Measurements from ENCODE around the gene SLC35A3. TPM values are rescaled to one million over a fixed set of nuclear protein-coding genes. Genes with fewer than 3 reads are reported as not detected.

Gene SLC35A3
- total and polyA plus RNA-seq, 7 donors: 20.2 to 40.6 (median 23.9) TPM

DNA sequence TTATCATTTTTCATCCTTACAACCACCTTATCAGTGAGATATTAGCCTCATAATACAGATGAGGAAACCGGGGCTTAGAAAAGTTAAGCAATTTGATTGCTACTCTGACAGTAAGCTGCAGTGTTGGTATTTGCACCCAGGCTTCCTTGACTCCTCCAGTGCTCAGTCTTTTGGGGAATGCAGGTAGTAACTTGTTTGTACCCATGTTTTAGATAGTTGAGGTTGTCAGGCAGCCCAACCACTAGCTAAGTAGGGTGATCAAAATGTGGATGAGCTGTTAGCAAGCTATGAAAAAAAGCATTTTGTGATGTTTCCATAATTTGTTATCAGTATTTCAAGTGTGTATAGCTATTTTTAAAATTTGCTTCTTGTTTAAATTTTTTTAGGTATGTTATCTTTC, 82.1 kb downstream of the SLC35A3 start:
- Histone ChIP-seq H3K27me3 (no peaks in the 10 kb centered on the region), H3K9me3 (no peaks in the 10 kb centered on the region), H3K4me1 (peaks cover 0 to 34% (median 22%) of the 10 kb centered on the region in 4 donors), H3K4me3 (no peak overlapping the region), H3K36me3 (peaks cover 0 to 10% (median 0%) of the 10 kb centered on the region in 4 donors), H3K27ac (no peak overlapping the region)
- WGBS, 2 donors: 94 to 95% methylated on average over 1 of the region's 1 CpG
- DNase-seq: no peak
- TF ChIP-seq, protein P1, sequence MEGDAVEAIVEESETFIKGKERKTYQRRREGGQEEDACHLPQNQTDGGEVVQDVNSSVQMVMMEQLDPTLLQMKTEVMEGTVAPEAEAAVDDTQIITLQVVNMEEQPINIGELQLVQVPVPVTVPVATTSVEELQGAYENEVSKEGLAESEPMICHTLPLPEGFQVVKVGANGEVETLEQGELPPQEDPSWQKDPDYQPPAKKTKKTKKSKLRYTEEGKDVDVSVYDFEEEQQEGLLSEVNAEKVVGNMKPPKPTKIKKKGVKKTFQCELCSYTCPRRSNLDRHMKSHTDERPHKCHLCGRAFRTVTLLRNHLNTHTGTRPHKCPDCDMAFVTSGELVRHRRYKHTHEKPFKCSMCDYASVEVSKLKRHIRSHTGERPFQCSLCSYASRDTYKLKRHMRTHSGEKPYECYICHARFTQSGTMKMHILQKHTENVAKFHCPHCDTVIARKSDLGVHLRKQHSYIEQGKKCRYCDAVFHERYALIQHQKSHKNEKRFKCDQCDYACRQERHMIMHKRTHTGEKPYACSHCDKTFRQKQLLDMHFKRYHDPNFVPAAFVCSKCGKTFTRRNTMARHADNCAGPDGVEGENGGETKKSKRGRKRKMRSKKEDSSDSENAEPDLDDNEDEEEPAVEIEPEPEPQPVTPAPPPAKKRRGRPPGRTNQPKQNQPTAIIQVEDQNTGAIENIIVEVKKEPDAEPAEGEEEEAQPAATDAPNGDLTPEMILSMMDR (IDR thresholded peaks at IDR 0.05): no peak
- TF ChIP-seq POLR2AphosphoS5 (IDR thresholded peaks at IDR 0.05): no peak
- intact Hi-C loops (cut with DNase I): no loop called here

DNA sequence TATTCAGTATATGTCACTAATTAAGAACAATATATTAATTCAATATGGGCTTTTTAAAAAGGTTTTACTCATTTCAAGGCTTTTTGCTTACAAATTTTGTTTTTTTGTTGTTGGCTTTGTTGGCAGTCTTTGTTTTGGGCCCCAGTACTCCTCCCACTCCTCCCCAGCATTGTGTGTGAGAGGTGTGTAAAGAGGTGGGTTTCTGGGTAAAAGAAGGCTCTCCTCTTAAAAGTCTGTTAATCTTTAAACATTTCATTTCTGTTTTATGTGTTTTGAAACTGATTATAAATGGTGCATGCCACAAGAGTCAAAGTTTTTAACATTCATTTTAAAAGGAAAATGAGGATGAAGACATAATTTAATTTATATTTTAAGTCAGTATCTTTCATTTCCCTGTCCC, 83.3 kb downstream of the SLC35A3 start:
- Histone ChIP-seq H3K9me3 (no peaks in the 10 kb centered on the region), H3K27ac (no peak overlapping the region), H3K27me3 (no peaks in the 10 kb centered on the region), H3K36me3 (peaks cover 0 to 14% (median 2%) of the 10 kb centered on the region in 4 donors), H3K4me3 (no peak overlapping the region), H3K4me1 (peaks cover 0 to 26% (median 16%) of the 10 kb centered on the region in 4 donors)
- TF ChIP-seq POLR2A (IDR thresholded peaks at IDR 0.05) (no peak), EP300 (IDR thresholded peaks at IDR 0.05) (no peak), POLR2AphosphoS5 (IDR thresholded peaks at IDR 0.05) (no peak)
- TF ChIP-seq, protein P1 (IDR thresholded peaks at IDR 0.05): no peak
- no peak for DNase-seq
- intact Hi-C loops (cut with DNase I): no loop called here

DNA sequence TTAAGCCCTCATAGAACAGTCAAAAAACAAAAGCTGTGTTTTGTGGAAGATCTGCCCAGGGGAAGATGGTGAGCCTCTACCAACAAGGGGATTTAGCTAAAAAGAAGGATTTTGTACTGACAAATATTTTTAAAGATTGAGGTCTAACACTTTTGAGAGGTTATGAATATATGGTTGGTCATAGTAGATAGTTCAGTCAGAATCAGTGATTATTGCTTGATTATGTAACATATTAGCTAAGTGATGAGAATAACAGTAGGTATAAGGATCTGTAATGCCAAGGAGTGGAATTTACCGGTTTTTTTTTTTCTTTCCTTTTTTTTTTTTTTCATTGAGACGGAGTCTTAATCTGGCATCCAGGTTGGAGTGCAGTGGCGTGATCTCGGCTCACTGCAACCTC, 83.9 kb downstream of the SLC35A3 start:
- 94 to 96% methylated on average over 4 of the region's 4 CpGs for WGBS, 2 donors
- intact Hi-C loops (cut with DNase I): no loop called here

DNA sequence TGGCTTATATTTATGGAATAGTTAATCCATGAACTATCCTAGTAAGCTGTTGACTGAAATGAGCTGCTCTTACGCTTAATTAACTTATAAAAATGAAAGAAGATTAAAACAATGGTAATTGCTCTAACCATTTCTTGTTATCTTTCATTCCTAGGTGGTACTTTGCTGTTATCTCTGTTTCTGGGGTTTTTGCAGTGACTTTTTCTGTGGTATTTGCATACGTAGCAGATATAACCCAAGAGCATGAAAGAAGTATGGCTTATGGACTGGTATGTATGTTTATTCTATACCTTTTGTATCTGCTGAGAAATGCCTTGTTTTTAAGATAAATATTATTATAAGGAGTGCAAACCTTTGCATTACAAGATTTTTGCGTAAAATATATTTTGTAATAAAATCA, 91.9 kb downstream of the SLC35A3 start:
- H3K9me3 ChIP-seq: no peaks in the 10 kb centered on the region
- H3K27ac ChIP-seq: no peak overlapping the region
- H3K36me3 ChIP-seq: peaks cover 9 to 67% (median 26%) of the 10 kb centered on the region in 4 donors
- H3K4me1 ChIP-seq: no peaks in the 10 kb centered on the region
- H3K27me3 ChIP-seq: no peaks in the 10 kb centered on the region
- intact Hi-C loops (cut with DNase I): no loop called here
- WGBS, 2 donors: 95 to 97% methylated on average over 3 of the region's 3 CpGs
- no peak for DNase-seq
- no peak overlapping the region for H3K4me3 ChIP-seq
- TF ChIP-seq EP300 (IDR thresholded peaks at IDR 0.05): no peak
- no peak for TF ChIP-seq POLR2AphosphoS5 (IDR thresholded peaks at IDR 0.05)
- TF ChIP-seq, protein P1 (IDR thresholded peaks at IDR 0.05): no peak
- no peak for TF ChIP-seq POLR2A (IDR thresholded peaks at IDR 0.05)

More for the DNA sequence above, 83.9 kb downstream of the SLC35A3 start:
- Histone ChIP-seq H3K36me3 (peaks cover 0 to 20% (median 2%) of the 10 kb centered on the region in 4 donors), H3K4me3 (no peak overlapping the region), H3K9me3 (no peaks in the 10 kb centered on the region), H3K27me3 (no peaks in the 10 kb centered on the region), H3K4me1 (peaks cover 0 to 19% (median 13%) of the 10 kb centered on the region in 4 donors), H3K27ac (no peak overlapping the region)
- no peak for DNase-seq
- TF ChIP-seq POLR2A (IDR thresholded peaks at IDR 0.05) (no peak), POLR2AphosphoS5 (IDR thresholded peaks at IDR 0.05) (no peak), EP300 (IDR thresholded peaks at IDR 0.05) (no peak)
- TF ChIP-seq, protein P1 (IDR thresholded peaks at IDR 0.05): no peak

All from sigmoid colon (tissue), 7 donors.